Stomach (tissue), 4 donors: ENCODE measurements around the gene PEPD.

Source experiments
- EP300 ChIP-seq: sonication (generic); formaldehyde crosslinking; IDR thresholded peaks from one replicate; pipeline ENCODE4 v1.6.1; 2017; ENCODE audit warnings: antibody characterized with exemption
- POLR2AphosphoS5 ChIP-seq, 3 donors: sonication (generic); formaldehyde crosslinking; IDR thresholded peaks; one replicate each; pipeline ENCODE4 v1.6.1; 2016; ENCODE audit warnings: antibody characterized with exemption in 3 of 3

- no peak for TF ChIP-seq POLR2AphosphoS5 (IDR thresholded peaks at IDR 0.05)
- TF ChIP-seq EP300 = no peak
Measured at GRCh38 chr19:33444562-33445441, 76.8 kb downstream of the PEPD start.
